Bronchial epithelial cell (primary cell): ENCODE results near the gene LAMA3. TPM values are rescaled to one million over a fixed set of nuclear protein-coding genes. Genes with fewer than 3 reads are reported as not detected.

Source experiments
- DNase-seq: peaks from one replicate; pipeline ENCODE4 v3.0.0-alpha.2; 2010; ENCODE audit warnings: low read depth
- FAIRE-seq: peaks from 2 replicates; lab custom pipeline; 2011; peaks lifted over from hg19 to GRCh38; lab: Jason Lieb, UNC
- H3K27me3 ChIP-seq: 2 replicates; pipeline ENCODE4 v1.5.1; 2011; ENCODE audit warnings: low read length; ENCODE audit not compliant: control insufficient read depth, insufficient read depth
- H3K36me3 ChIP-seq: 2 replicates; pipeline ENCODE4 v1.5.1; 2011; ENCODE audit warnings: low read length; ENCODE audit not compliant: control insufficient read depth, insufficient read depth
- H3K4me3 ChIP-seq: 2 replicates; pipeline ENCODE4 v1.5.1; 2011; ENCODE audit warnings: mild to moderate bottlenecking, low read depth, low read length, control low read depth
- total RNA-seq: library from RNA; depleted of rRNA; stranded (reverse); fragments of >200 nt; gene quantifications from 2 replicates; pipeline ENCODE4 v1.2.1, GENCODE V29; 2014
- TF ChIP-seq, protein P1 (sequence below): IDR thresholded peaks from 2 replicates; pipeline ENCODE4 v1.5.1; 2011; ENCODE audit warnings: mild to moderate bottlenecking, moderate library complexity, low read length, control low read depth, inconsistent platforms; ENCODE audit not compliant: insufficient read depth, severe bottlenecking

The LAMA3 gene
- total RNA-seq, 1 donor from 2014 or later: 531 TPM

DNA sequence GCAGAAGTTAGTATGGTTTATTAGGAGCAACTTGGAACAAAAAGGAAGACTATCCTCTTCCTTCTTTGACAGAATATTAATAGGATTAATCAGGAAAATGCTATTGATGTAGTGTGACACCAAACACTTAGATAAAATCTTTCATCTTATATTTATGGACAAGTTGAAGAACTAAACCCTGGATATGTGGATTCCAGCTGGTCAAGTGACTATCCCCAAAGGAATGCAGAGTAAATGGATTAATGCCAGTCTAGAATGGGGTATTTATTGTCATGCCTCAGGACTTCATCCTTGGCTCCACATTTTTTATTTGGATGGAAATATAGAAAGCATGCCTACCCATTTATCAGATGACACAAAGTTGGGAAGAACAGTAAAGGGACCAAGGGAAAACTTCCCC is 201.3 kb downstream of the LAMA3 start:
- H3K27me3 ChIP-seq: no peaks in the 10 kb centered on the region
- TF ChIP-seq, protein P1, sequence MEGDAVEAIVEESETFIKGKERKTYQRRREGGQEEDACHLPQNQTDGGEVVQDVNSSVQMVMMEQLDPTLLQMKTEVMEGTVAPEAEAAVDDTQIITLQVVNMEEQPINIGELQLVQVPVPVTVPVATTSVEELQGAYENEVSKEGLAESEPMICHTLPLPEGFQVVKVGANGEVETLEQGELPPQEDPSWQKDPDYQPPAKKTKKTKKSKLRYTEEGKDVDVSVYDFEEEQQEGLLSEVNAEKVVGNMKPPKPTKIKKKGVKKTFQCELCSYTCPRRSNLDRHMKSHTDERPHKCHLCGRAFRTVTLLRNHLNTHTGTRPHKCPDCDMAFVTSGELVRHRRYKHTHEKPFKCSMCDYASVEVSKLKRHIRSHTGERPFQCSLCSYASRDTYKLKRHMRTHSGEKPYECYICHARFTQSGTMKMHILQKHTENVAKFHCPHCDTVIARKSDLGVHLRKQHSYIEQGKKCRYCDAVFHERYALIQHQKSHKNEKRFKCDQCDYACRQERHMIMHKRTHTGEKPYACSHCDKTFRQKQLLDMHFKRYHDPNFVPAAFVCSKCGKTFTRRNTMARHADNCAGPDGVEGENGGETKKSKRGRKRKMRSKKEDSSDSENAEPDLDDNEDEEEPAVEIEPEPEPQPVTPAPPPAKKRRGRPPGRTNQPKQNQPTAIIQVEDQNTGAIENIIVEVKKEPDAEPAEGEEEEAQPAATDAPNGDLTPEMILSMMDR: no peak
- no peak for FAIRE-seq
- no peak for DNase-seq
- H3K4me3 ChIP-seq: no peak overlapping the region
- peaks cover 24% of the 10 kb centered on the region for H3K36me3 ChIP-seq

DNA sequence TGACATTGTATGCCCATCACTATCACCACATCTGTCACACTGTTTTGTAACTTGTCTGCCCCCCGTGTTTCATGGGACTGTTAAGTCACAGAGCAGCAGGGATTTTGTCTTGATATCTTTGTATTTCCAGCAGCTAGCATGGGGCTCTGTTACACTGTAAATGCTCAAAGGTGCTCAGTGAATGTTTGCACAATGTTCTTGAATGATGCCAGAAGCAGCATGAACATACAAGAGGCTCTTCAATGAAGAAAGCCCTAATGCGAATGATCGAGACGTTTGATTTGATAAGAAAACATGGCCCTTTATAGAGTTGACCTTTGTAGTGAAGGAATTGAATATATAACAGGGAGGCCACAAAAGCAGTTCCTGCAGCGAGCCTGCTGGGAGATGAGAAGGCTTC is 204.4 kb downstream of the LAMA3 start:
- Histone ChIP-seq H3K4me3 (no peak overlapping the region), H3K36me3 (peaks cover 21% of the 10 kb centered on the region), H3K27me3 (no peaks in the 10 kb centered on the region)
- TF ChIP-seq, protein P1: no peak
- DNase-seq (no peak), FAIRE-seq (no peak)

DNA sequence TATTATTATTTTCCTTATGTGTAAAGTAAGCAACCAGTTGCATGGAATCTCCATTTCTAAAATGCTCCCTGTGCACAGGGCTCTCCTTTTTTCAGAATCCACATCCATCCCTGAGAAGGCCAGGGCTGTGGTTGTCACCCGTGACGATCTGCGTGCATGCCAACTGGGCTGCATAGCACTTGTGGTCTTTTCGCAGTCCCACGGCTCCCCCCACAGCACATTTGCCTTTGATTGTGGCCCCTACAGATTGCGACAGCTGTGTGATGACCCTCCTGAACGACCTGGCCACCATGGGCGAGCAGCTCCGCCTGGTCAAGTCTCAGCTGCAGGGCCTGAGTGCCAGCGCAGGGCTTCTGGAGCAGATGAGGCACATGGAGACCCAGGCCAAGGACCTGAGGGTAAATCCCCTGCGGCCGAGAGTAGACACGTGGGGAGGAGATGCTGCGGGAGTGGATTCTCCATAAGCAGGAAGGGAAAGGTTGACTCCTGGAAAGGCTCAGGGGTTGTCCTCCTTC is 205.5 kb downstream of the LAMA3 start:
- TF ChIP-seq, protein P1: no peak
- no peak for FAIRE-seq
- Histone ChIP-seq H3K4me3 (no peak overlapping the region), H3K27me3 (no peaks in the 10 kb centered on the region), H3K36me3 (peaks cover 22% of the 10 kb centered on the region)
- DNase-seq: no peak

DNA sequence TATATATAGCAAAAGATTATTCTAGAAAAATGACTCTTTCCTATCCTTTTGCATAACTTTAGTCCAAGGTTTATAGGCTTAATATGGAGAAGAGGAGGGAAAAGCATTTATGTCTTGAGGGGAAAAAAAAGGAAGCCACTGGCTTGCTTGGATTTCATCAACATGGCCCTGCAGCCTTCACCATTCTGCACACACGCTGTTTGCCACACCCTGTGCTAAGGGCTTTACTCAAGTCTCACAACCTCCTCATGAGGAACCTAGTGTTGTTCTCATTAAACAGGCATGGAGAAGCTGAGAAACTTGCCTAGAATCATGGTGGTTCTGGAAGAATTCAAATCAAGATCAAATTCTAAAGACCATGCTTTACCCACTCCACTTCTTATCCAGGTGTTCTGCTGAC is 208.0 kb downstream of the LAMA3 start:
- Histone ChIP-seq H3K4me3 (no peak overlapping the region), H3K27me3 (no peaks in the 10 kb centered on the region), H3K36me3 (peaks cover 23% of the 10 kb centered on the region)
- TF ChIP-seq, protein P1: no peak
- DNase-seq: no peak
- no peak for FAIRE-seq

DNA sequence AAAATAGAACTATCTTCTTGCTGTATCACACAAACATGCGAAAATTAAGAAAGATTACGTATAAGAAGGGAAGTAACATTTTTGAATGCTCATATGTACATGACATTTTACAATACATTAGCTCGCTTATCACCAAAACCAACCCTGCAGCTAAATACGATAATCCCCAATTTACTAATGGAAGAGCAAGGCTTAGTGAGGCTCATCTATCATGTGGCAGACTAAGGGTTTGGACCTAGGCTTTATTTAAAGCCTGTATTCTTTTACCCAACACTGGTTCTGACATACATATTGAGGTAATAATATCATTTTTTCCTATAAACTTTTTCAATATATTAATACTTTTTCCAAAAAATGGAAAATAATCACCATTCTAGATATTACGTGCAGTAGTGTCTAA is 208.5 kb downstream of the LAMA3 start:
- TF ChIP-seq, protein P1: no peak
- FAIRE-seq: no peak
- DNase-seq: no peak
- Histone ChIP-seq H3K4me3 (no peak overlapping the region), H3K27me3 (no peaks in the 10 kb centered on the region), H3K36me3 (peaks cover 25% of the 10 kb centered on the region)

DNA sequence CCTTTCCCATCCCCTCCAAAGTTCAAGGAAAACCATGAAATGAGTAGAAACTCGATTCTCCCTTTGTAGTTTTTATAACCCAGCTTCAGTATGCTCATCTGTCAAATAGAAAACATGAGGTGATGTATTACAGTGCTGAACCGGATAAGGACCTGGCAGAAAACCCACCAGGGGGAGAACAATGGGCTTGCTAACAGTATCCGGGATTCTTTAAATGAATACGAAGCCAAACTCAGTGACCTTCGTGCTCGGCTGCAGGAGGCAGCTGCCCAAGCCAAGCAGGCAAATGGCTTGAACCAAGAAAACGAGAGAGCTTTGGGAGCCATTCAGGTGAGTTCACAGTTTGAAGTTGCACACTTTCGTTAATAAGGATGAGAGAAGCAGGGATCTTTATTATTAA is 211.7 kb downstream of the LAMA3 start:
- H3K36me3 ChIP-seq: peaks cover 21% of the 10 kb centered on the region
- FAIRE-seq (no peak), DNase-seq (no peak)
- TF ChIP-seq, protein P1: no peak
- H3K4me3 ChIP-seq: no peak overlapping the region
- H3K27me3 ChIP-seq: no peaks in the 10 kb centered on the region
